SK-N-SH treated with all-trans-retinoic acid at 6 μM for 48 hours (cell line): ENCODE results near the gene RAMP1.
"Not testable (repeated sequence)": the region's sequence is repeated elsewhere in the genome, so short reads cannot be mapped to it uniquely, and the experiment has no call there.

ENCODE experiments used
- ATAC-seq: fragments of 200-7000 bp; cut with Tn5 transposase; 3 replicates; pipeline ENCODE4 v1.9.1; 2020; ENCODE audit warnings: mild to moderate bottlenecking, moderate library complexity
- ARNTL ChIP-seq: fragments of 450-650 bp; formaldehyde crosslinking; IDR thresholded peaks from 2 replicates; pipeline ENCODE4 v1.5.0; 2020; ENCODE audit warnings: low read depth, mild to moderate bottlenecking, moderate library complexity, borderline replicate concordance
- BACH2 ChIP-seq: fragments of 250-450 bp; sonication (Bioruptor Pico); IDR thresholded peaks from 2 replicates; pipeline ENCODE4 v1.9.0; 2021; ENCODE audit warnings: mild to moderate bottlenecking, borderline replicate concordance
- ESRRG ChIP-seq: fragments of 250-450 bp; sonication (Bioruptor Pico); IDR thresholded peaks from 2 replicates; pipeline ENCODE4 v1.6.1; 2021; ENCODE audit warnings: mild to moderate bottlenecking
- GLIS3 ChIP-seq: fragments of 250-450 bp; sonication (Bioruptor Pico); IDR thresholded peaks from 2 replicates; pipeline ENCODE4 v1.5.0; 2020; ENCODE audit warnings: mild to moderate bottlenecking, moderate library complexity
- ISL1 ChIP-seq: fragments of 250-450 bp; sonication (Bioruptor Pico); IDR thresholded peaks from 2 replicates; pipeline ENCODE4 v2.1.2; 2022; ENCODE audit warnings: mild to moderate bottlenecking, moderate library complexity
- OSR1 ChIP-seq: fragments of 250-450 bp; sonication (Bioruptor Pico); IDR thresholded peaks from 2 replicates; pipeline ENCODE4 v1.8.0; 2022; ENCODE audit warnings: moderate library complexity, mild to moderate bottlenecking, inconsistent platforms
- PPARA ChIP-seq: fragments of 250-450 bp; sonication (Bioruptor Pico); IDR thresholded peaks from 2 replicates; pipeline ENCODE4 v1.5.0; 2020; ENCODE audit warnings: mild to moderate bottlenecking, borderline replicate concordance
- SNAI2 ChIP-seq: fragments of 250-450 bp; sonication (Bioruptor Pico); IDR thresholded peaks from 2 replicates; pipeline ENCODE4 v1.5.0; 2020; ENCODE audit warnings: mild to moderate bottlenecking, moderate library complexity
- TOX ChIP-seq: fragments of 250-450 bp; sonication (Bioruptor Pico); IDR thresholded peaks from 2 replicates; pipeline ENCODE4 v1.8.0; 2021; ENCODE audit warnings: mild to moderate bottlenecking, moderate library complexity, borderline replicate concordance
- ZC3H10 ChIP-seq: fragments of 250-450 bp; sonication (Bioruptor Pico); IDR thresholded peaks from 2 replicates; pipeline ENCODE4 v1.5.1; 2021; ENCODE audit warnings: mild to moderate bottlenecking, moderate library complexity
- ZFP3 ChIP-seq: fragments of 250-450 bp; sonication (Bioruptor Pico); IDR thresholded peaks from 2 replicates; pipeline ENCODE4 v1.5.0; 2020; ENCODE audit warnings: mild to moderate bottlenecking, moderate library complexity
- ZFP30 ChIP-seq: fragments of 450-650 bp; formaldehyde crosslinking; IDR thresholded peaks from 2 replicates; pipeline ENCODE4 v1.5.0; 2022; ENCODE audit warnings: mild to moderate bottlenecking, moderate library complexity
- ZNF565 ChIP-seq: fragments of 450-650 bp; formaldehyde crosslinking; conservative IDR thresholded peaks from 2 replicates; pipeline ENCODE4 v1.5.0; 2020; ENCODE audit warnings: low read depth, mild to moderate bottlenecking, moderate library complexity
- ZNF70 ChIP-seq: fragments of 450-650 bp; formaldehyde crosslinking; IDR thresholded peaks from 2 replicates; pipeline ENCODE4 v1.5.0; 2020; ENCODE audit warnings: mild to moderate bottlenecking, moderate library complexity
- ZNF8 ChIP-seq: fragments of 450-650 bp; formaldehyde crosslinking; IDR thresholded peaks from 2 replicates; pipeline ENCODE4 v1.5.0; 2020; ENCODE audit warnings: mild to moderate bottlenecking, moderate library complexity
- TF ChIP-seq, protein P1 (sequence below): fragments of 250-450 bp; sonication (Bioruptor Pico); IDR thresholded peaks from 2 replicates; pipeline ENCODE4 v1.5.1; 2021; ENCODE audit warnings: mild to moderate bottlenecking, moderate library complexity
- TF ChIP-seq, protein P2 (sequence below): fragments of 250-450 bp; sonication (Bioruptor Pico); IDR thresholded peaks from 2 replicates; pipeline ENCODE4 v1.5.0; 2020; ENCODE audit warnings: mild to moderate bottlenecking, moderate library complexity
- TF ChIP-seq, protein P3 (sequence below): fragments of 250-450 bp; sonication (Bioruptor Pico); IDR thresholded peaks from 2 replicates; pipeline ENCODE4 v1.8.0; 2021; ENCODE audit warnings: low read depth, mild to moderate bottlenecking, moderate library complexity, borderline replicate concordance
- TF ChIP-seq, protein P4 (sequence below): fragments of 250-450 bp; sonication (Bioruptor Pico); IDR thresholded peaks from 2 replicates; pipeline ENCODE4 v1.8.0; 2020; ENCODE audit warnings: mild to moderate bottlenecking, moderate library complexity, borderline replicate concordance

The RAMP1 gene

DNA sequence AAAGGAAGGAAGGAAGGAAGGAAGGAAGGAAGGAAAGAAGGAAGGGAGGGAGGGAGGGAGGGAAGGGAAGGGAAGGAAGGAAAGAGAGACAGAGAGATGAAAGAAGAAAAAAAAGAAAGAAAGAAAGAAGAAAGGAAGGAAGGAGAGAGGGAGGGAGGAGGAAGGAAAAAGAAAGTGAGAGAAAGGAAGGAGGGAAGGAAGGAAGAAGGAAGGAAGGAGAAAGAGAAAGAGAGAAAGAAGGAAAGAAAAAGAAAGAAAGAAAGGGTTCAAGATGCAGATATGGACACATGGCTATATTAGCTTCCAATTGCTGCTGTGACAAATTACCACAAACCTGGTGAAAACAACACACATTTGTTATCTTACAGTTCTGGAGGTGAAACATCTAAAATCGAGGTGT, 87.0 kb downstream of the RAMP1 start:
- no peak for TF ChIP-seq GLIS3 (CRISPR knock-in tag)
- no peak for TF ChIP-seq ARNTL (CRISPR knock-in tag)
- TF ChIP-seq ZNF8 (CRISPR knock-in tag) = no peak
- TF ChIP-seq ZNF70 = no peak
- TF ChIP-seq, all 23 proteins: peak for 0
- no peak for ATAC-seq

DNA sequence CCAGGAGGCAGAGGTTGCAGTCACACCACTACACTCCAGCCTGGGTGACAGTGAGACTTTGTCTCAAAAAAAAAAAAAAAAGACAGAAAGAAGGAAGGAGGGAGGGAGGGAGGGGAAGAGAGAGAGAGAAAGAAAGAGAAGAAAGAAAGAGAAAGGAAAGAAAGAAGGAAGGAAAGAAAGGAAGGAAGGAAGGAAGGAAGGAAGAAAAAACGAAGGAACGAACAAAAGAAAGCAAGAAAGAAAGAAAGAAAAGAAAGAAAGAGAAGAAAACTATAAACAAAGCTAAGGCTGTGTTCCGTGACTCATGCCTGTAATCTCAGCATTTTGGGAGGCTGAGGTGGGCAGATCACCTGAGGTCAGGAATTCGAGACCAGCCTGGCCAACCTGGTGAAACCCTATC, 91.9 kb downstream of the RAMP1 start:
- ATAC-seq = not testable (repeated sequence)

DNA sequence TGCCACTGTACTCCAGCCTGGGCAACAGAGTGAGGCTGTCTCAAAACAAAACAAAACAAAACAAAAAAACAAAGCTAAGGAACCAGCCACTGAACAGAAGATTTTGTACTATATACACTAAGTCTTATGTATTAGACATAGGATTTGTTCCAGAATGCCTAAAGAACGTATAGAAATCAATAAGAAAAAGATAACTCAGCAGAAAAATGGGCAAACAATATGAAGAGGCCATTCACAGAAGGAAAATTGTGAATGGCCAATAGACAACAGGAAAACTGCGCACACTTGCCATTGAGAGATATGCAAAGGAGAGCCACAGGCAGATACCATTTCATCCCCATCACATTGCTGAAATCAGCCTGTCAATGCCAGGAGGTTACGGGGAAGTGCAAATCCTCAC, 92.5 kb downstream of the RAMP1 start:
- TF ChIP-seq BACH2 (CRISPR knock-in tag) = no peak
- no peak for TF ChIP-seq ZNF70
- TF ChIP-seq, protein P1, sequence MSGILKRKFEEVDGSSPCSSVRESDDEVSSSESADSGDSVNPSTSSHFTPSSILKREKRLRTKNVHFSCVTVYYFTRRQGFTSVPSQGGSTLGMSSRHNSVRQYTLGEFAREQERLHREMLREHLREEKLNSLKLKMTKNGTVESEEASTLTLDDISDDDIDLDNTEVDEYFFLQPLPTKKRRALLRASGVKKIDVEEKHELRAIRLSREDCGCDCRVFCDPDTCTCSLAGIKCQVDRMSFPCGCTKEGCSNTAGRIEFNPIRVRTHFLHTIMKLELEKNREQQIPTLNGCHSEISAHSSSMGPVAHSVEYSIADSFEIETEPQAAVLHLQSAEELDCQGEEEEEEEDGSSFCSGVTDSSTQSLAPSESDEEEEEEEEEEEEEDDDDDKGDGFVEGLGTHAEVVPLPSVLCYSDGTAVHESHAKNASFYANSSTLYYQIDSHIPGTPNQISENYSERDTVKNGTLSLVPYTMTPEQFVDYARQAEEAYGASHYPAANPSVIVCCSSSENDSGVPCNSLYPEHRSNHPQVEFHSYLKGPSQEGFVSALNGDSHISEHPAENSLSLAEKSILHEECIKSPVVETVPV (CRISPR knock-in tag) = no peak
- TF ChIP-seq ESRRG = no peak
- TF ChIP-seq, protein P2, sequence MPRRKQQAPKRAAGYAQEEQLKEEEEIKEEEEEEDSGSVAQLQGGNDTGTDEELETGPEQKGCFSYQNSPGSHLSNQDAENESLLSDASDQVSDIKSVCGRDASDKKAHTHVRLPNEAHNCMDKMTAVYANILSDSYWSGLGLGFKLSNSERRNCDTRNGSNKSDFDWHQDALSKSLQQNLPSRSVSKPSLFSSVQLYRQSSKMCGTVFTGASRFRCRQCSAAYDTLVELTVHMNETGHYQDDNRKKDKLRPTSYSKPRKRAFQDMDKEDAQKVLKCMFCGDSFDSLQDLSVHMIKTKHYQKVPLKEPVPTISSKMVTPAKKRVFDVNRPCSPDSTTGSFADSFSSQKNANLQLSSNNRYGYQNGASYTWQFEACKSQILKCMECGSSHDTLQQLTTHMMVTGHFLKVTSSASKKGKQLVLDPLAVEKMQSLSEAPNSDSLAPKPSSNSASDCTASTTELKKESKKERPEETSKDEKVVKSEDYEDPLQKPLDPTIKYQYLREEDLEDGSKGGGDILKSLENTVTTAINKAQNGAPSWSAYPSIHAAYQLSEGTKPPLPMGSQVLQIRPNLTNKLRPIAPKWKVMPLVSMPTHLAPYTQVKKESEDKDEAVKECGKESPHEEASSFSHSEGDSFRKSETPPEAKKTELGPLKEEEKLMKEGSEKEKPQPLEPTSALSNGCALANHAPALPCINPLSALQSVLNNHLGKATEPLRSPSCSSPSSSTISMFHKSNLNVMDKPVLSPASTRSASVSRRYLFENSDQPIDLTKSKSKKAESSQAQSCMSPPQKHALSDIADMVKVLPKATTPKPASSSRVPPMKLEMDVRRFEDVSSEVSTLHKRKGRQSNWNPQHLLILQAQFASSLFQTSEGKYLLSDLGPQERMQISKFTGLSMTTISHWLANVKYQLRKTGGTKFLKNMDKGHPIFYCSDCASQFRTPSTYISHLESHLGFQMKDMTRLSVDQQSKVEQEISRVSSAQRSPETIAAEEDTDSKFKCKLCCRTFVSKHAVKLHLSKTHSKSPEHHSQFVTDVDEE (CRISPR knock-in tag) = no peak
- TF ChIP-seq TOX (CRISPR knock-in tag) = no peak
- TF ChIP-seq SNAI2 (CRISPR knock-in tag) = no peak
- TF ChIP-seq, protein P3, sequence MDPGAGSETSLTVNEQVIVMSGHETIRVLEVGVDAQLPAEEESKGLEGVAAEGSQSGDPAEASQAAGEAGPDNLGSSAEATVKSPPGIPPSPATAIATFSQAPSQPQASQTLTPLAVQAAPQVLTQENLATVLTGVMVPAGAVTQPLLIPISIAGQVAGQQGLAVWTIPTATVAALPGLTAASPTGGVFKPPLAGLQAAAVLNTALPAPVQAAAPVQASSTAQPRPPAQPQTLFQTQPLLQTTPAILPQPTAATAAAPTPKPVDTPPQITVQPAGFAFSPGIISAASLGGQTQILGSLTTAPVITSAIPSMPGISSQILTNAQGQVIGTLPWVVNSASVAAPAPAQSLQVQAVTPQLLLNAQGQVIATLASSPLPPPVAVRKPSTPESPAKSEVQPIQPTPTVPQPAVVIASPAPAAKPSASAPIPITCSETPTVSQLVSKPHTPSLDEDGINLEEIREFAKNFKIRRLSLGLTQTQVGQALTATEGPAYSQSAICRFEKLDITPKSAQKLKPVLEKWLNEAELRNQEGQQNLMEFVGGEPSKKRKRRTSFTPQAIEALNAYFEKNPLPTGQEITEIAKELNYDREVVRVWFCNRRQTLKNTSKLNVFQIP (CRISPR knock-in tag) = no peak
- no peak for TF ChIP-seq ZFP30 (CRISPR knock-in tag)
- no peak for TF ChIP-seq ISL1 (CRISPR knock-in tag)
- TF ChIP-seq, protein P4, sequence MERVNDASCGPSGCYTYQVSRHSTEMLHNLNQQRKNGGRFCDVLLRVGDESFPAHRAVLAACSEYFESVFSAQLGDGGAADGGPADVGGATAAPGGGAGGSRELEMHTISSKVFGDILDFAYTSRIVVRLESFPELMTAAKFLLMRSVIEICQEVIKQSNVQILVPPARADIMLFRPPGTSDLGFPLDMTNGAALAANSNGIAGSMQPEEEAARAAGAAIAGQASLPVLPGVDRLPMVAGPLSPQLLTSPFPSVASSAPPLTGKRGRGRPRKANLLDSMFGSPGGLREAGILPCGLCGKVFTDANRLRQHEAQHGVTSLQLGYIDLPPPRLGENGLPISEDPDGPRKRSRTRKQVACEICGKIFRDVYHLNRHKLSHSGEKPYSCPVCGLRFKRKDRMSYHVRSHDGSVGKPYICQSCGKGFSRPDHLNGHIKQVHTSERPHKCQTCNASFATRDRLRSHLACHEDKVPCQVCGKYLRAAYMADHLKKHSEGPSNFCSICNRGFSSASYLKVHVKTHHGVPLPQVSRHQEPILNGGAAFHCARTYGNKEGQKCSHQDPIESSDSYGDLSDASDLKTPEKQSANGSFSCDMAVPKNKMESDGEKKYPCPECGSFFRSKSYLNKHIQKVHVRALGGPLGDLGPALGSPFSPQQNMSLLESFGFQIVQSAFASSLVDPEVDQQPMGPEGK (CRISPR knock-in tag) = no peak
- TF ChIP-seq GLIS3 (CRISPR knock-in tag) = no peak
- no peak for TF ChIP-seq PPARA (CRISPR knock-in tag)
- TF ChIP-seq OSR1 (CRISPR knock-in tag) = no peak
- no peak for TF ChIP-seq ZNF8 (CRISPR knock-in tag)
- TF ChIP-seq, all 23 proteins: peak for 0

DNA sequence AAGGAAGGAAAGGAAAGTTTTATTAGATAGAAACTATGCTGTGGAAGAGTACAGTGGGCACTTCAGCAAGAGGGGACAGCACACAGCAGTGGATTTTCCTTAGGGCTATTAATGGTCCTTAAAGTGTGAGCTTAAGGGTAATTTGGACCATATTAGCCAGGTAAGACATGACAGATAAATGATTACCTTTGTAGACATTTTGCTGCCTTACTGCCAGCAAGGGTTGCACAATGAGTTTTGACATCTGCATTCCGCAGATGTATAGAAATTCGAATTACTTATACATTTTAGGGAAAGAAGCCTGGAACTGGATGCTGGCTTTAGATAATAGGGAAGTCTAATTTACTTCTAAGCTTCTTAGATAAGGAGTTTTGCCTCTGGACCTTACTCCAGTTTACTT, 93.4 kb downstream of the RAMP1 start:
- no peak for ATAC-seq
- TF ChIP-seq, protein P4 (CRISPR knock-in tag) = no peak
- TF ChIP-seq ESRRG = no peak
- TF ChIP-seq, protein P3 (CRISPR knock-in tag) = no peak
- TF ChIP-seq ZFP3 = no peak
- TF ChIP-seq, protein P1 (CRISPR knock-in tag) = no peak
- TF ChIP-seq ARNTL (CRISPR knock-in tag) = no peak
- no peak for TF ChIP-seq PPARA (CRISPR knock-in tag)
- TF ChIP-seq BACH2 (CRISPR knock-in tag) = no peak
- no peak for TF ChIP-seq ZNF8 (CRISPR knock-in tag)
- TF ChIP-seq ZNF565 (CRISPR knock-in tag) = no peak
- TF ChIP-seq ZC3H10 (CRISPR knock-in tag) = no peak
- no peak for TF ChIP-seq ISL1 (CRISPR knock-in tag)
- TF ChIP-seq, protein P2 (CRISPR knock-in tag) = no peak

More for the DNA sequence above, 92.5 kb downstream of the RAMP1 start:
- ATAC-seq = no peak
